Transverse colon (tissue), 4 donors: ENCODE results near the gene SMIM7.
"Not testable (repeated sequence)": the region's sequence is repeated elsewhere in the genome, so short reads cannot be mapped to it uniquely, and the experiment has no call there.

Experiments
- CTCF ChIP-seq, 5 experiments: fragments of 200-600 bp in 3 of 5; fragments of 450-650 bp in 2 of 5; sonication (generic) in 3 of 5; IDR thresholded peaks; 1 replicate in 2 of 5; 2 replicates in 3 of 5; pipeline ENCODE4 v1.5.1; 2016 to 2017; ENCODE audit warnings: antibody characterized with exemption in 5 of 5, inconsistent platforms in 3 of 5, mild to moderate bottlenecking in 2 of 5, moderate library complexity in 1 of 5
- EP300 ChIP-seq: sonication (generic); formaldehyde crosslinking; IDR thresholded peaks from one replicate; pipeline ENCODE4 v1.6.1; 2017; ENCODE audit warnings: antibody characterized with exemption, low read depth
- POLR2A ChIP-seq: fragments of 450-650 bp; IDR thresholded peaks from one replicate; pipeline ENCODE4 v1.6.1; 2016; ENCODE audit warnings: antibody characterized with exemption, mild to moderate bottlenecking, moderate library complexity
- POLR2AphosphoS5 ChIP-seq, 3 donors: sonication (generic); formaldehyde crosslinking; IDR thresholded peaks; one replicate each; pipeline ENCODE4 v1.6.1; 2016; ENCODE audit warnings: antibody characterized with exemption in 3 of 3

- not testable (repeated sequence) for TF ChIP-seq POLR2A; CTCF (IDR thresholded peaks at IDR 0.05); POLR2AphosphoS5 (IDR thresholded peaks at IDR 0.05); EP300
Observed at GRCh38 chr19:16673839-16674238, 13.9 kb upstream of the SMIM7 start.
